SU-DHL-6 (cell line): ENCODE data around the gene WDR5B.

Source experiments
- H2AFZ ChIP-seq: fragments of 200-600 bp; sonication (generic); 2 replicates; pipeline ENCODE4 v1.6.1; 2014; ENCODE audit warnings: low read depth, mild to moderate bottlenecking, moderate library complexity, mixed read lengths, antibody characterized with exemption, low read length; ENCODE audit not compliant: severe bottlenecking
- H3F3A ChIP-seq: fragments of 200-600 bp; shearing (Covaris generic); 2 replicates; pipeline ENCODE4 v1.6.0; 2016; ENCODE audit warnings: antibody characterized with exemption, mild to moderate bottlenecking; ENCODE audit not compliant: insufficient read depth
- H3K27ac ChIP-seq: fragments of 200-600 bp; sonication (generic); 2 replicates; pipeline ENCODE4 v1.5.1; 2016; ENCODE audit warnings: low read depth, mild to moderate bottlenecking, low read length, moderate library complexity, mixed read lengths
- H3K27me3 ChIP-seq: fragments of 200-600 bp; sonication (generic), shearing (Covaris generic); 2 replicates; pipeline ENCODE4 v1.6.0; 2014; ENCODE audit warnings: mild to moderate bottlenecking, low read length
- H3K36me3 ChIP-seq: fragments of 200-600 bp; sonication (generic); 2 replicates; pipeline ENCODE4 v1.6.1; 2014; ENCODE audit warnings: mild to moderate bottlenecking, low read length, mixed read lengths
- H3K4me2 ChIP-seq: fragments of 300-600, 200-600 bp; shearing (Covaris generic), sonication (generic); 2 replicates; pipeline ENCODE4 v1.6.0; 2014; ENCODE audit warnings: low read length, low read depth, mild to moderate bottlenecking; ENCODE audit not compliant: poor library complexity, severe bottlenecking
- H3K4me3 ChIP-seq: fragments of 200-600 bp; sonication (generic); 2 replicates; pipeline ENCODE4 v1.5.1; 2014; ENCODE audit warnings: antibody characterized with exemption, low read length, mild to moderate bottlenecking, mixed read lengths; ENCODE audit not compliant: insufficient read depth, poor library complexity, severe bottlenecking
- H3K79me2 ChIP-seq: fragments of 200-600 bp; sonication (generic); 2 replicates; pipeline ENCODE4 v1.6.1; 2014; ENCODE audit warnings: mild to moderate bottlenecking, low read length, moderate library complexity; ENCODE audit not compliant: insufficient read depth
- H3K9ac ChIP-seq: fragments of 200-600 bp; sonication (generic); 2 replicates; pipeline ENCODE4 v1.7.0; 2014; ENCODE audit warnings: mild to moderate bottlenecking, low read length
- H3K9me2 ChIP-seq: fragments of 200-600 bp; sonication (generic); replicated peaks from 2 replicates; pipeline ENCODE4 v1.6.1; 2014; ENCODE audit warnings: low read length; ENCODE audit not compliant: insufficient read depth
- H3K9me3 ChIP-seq: fragments of 200-600 bp; sonication (generic); 2 replicates; pipeline ENCODE4 v1.6.1; 2014; ENCODE audit warnings: low read length, mixed read lengths; ENCODE audit not compliant: insufficient read depth
- H4K20me1 ChIP-seq: fragments of 200-600 bp; sonication (generic); 2 replicates; pipeline ENCODE4 v1.6.1; 2014; ENCODE audit warnings: low read depth, mild to moderate bottlenecking, antibody characterized with exemption, low read length, moderate library complexity, mixed read lengths
- EZH2phosphoT487 ChIP-seq: fragments of 200-600 bp; sonication (generic), shearing (Covaris generic); conservative IDR thresholded peaks from 2 replicates; pipeline ENCODE4 v1.6.1; 2018; ENCODE audit warnings: mild to moderate bottlenecking, antibody characterized with exemption, low read length, moderate library complexity, mixed read lengths
- TF ChIP-seq, protein P1 (sequence below): fragments of 200-600 bp; sonication (generic); IDR thresholded peaks from one replicate; pipeline ENCODE4 v1.5.1; 2017; ENCODE audit warnings: antibody characterized with exemption, mild to moderate bottlenecking, low read length, moderate library complexity; ENCODE audit not compliant: insufficient read depth, poor library complexity, severe bottlenecking

WDR5B gene

DNA sequence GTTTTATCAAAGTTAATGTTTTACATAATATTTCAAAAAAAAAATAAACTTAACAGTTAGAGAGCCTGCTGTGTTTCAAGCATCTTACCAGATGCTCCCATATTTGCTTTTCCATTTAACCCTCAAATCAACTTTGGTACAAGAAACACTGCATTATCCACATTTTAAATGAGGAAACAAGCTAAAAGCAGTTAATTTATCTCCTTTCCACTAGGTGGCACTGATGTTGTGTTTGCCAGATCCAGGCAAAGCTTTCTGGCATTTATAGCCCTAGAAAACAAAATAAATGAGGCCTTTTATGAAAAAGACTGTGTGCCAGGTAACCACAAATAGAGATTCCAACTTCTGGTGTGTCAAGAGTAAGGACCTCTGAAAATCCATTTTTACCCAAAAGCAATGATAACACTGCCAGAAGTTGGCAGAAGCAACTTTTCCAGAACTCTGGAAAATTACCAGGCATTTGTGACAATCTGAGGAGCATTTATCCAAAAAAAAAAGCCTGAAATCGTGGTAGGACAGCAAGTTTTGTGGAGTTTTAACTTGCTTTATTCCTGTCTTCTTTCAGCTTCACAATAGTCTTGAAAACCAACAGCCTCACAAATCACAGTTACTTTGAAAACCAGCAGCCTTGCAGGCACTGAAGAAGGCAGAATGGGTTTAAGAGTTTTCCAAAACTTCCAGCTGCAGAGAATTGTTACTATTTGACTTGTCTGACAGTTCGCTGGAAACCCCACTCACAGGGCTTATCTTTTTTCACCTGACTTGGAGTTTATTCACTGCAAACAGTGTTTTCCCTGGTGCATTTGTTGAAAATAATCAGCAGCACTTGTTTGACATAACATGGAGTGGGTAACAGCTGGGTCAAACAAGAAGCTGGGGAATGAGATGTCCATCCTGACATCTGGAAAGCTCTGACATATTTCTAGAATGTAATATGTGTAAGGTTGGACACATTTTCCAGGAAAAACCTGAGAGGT, 22.7 kb downstream of the WDR5B start:
- Histone ChIP-seq H3K9ac (no peak overlapping the region), H3K79me2 (peaks cover 15% of the 10 kb centered on the region; the same call in 1 of the 2 replicates), H3K4me3 (no peak overlapping the region), H3F3A (peaks cover 11% of the 10 kb centered on the region), H3K4me2 (no peak overlapping the region), H4K20me1 (0 out of 2 replicates have a peak, but pooled peaks cover 4% of the 10 kb centered on the region), H3K27ac (no peak overlapping the region), H3K9me3 (no peaks in the 10 kb centered on the region), H3K9me2 (no peaks in the 10 kb centered on the region), H3K27me3 (no peaks in the 10 kb centered on the region), H2AFZ (no peak overlapping the region), H3K36me3 (no peaks in the 10 kb centered on the region)
- TF ChIP-seq, protein P1, sequence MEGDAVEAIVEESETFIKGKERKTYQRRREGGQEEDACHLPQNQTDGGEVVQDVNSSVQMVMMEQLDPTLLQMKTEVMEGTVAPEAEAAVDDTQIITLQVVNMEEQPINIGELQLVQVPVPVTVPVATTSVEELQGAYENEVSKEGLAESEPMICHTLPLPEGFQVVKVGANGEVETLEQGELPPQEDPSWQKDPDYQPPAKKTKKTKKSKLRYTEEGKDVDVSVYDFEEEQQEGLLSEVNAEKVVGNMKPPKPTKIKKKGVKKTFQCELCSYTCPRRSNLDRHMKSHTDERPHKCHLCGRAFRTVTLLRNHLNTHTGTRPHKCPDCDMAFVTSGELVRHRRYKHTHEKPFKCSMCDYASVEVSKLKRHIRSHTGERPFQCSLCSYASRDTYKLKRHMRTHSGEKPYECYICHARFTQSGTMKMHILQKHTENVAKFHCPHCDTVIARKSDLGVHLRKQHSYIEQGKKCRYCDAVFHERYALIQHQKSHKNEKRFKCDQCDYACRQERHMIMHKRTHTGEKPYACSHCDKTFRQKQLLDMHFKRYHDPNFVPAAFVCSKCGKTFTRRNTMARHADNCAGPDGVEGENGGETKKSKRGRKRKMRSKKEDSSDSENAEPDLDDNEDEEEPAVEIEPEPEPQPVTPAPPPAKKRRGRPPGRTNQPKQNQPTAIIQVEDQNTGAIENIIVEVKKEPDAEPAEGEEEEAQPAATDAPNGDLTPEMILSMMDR = peak; percentile 61
- TF ChIP-seq EZH2phosphoT487 = no peak

DNA sequence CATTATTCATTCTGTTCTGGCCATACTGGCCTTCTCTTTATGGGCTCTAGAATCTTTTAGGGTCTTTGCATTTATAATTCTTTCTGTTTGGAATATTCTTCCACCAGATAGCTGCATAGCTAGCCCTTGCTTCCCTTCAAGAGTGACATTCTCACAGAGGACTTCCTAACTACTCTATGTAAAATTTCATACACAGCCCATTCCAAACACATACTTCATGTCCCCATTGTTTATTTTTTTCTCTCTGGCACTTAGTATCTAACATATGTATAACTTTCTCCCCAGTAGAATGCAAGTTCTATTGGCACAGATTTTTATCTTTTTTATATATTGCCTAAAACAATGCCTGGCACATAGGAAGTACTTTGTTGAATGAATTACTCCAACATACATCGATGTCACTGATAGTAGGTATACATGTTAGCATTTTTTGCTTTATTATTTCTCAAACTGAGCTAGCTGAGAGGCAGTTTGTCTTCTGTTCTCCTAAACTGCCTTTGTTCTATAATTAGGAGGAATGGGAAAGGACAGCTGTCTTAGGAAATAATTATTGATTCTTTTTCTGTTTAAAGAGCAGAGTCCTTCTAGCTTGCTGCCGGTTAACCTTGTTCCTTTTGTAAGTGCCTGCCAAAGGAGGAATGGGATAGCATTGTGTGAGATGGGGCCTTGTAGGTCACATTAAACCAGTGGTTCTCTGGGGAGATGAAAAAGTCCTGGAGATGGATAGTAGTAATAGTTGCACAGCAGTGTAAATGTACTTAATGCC, 24.0 kb downstream of the WDR5B start:
- no peak overlapping the region for H3K4me2 ChIP-seq
- no peak overlapping the region for H3K27ac ChIP-seq
- no peaks in the 10 kb centered on the region for H3K36me3 ChIP-seq
- H3K9ac ChIP-seq = no peak overlapping the region
- peaks cover 24% of the 10 kb centered on the region; the same call in 1 of the 2 replicates for H3K79me2 ChIP-seq
- H4K20me1 ChIP-seq = 0 out of 2 replicates have a peak, but pooled peaks cover 4% of the 10 kb centered on the region
- H3K4me3 ChIP-seq = no peak overlapping the region
- peaks cover 11% of the 10 kb centered on the region for H3F3A ChIP-seq
- H3K9me3 ChIP-seq = no peaks in the 10 kb centered on the region
- no peak overlapping the region for H2AFZ ChIP-seq
- no peaks in the 10 kb centered on the region for H3K9me2 ChIP-seq
- H3K27me3 ChIP-seq = no peaks in the 10 kb centered on the region
- TF ChIP-seq, protein P1 = no peak
- no peak for TF ChIP-seq EZH2phosphoT487

DNA sequence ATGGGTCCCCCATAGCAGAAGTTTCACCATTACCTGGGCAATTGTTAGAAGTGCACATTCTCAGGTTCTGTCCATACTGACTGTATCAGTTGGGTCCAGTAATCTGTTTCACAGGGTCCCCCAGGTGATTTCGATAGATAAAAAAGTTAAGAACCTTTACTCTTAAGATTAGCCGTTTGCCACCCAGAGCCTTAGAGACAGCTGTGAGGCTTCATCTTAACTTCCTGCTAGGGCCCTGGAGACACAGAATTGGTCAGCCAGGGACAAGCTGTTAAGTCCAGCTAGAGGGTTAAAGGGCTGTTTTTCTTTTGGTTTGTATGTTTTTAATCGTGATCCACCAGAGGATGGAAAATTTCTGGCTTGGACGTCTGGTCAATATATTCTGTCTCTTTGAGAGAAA, 25.2 kb downstream of the WDR5B start:
- Histone ChIP-seq H3K27me3 (no peaks in the 10 kb centered on the region), H4K20me1 (0 out of 2 replicates have a peak, but pooled peaks cover 4% of the 10 kb centered on the region), H3K4me3 (no peak overlapping the region), H3K4me2 (no peak overlapping the region), H3K79me2 (peaks cover 36% of the 10 kb centered on the region; the same call in 1 of the 2 replicates), H2AFZ (no peak overlapping the region), H3K9ac (no peak overlapping the region), H3K9me2 (no peaks in the 10 kb centered on the region), H3F3A (peaks cover 11% of the 10 kb centered on the region), H3K9me3 (no peaks in the 10 kb centered on the region), H3K27ac (no peak overlapping the region), H3K36me3 (peaks cover 4% of the 10 kb centered on the region)
- TF ChIP-seq, protein P1 = no peak
- no peak for TF ChIP-seq EZH2phosphoT487
